Mammary epithelial cell (primary cell): ENCODE measurements around the gene NCOR1.
"Not testable (repeated sequence)": the region's sequence is repeated elsewhere in the genome, so short reads cannot be mapped to it uniquely, and the experiment has no call there.

Experiments used
- EZH2 ChIP-seq: IDR thresholded peaks from 2 replicates; pipeline ENCODE4 v1.6.1; 2012; ENCODE audit warnings: low read length, inconsistent platforms, borderline replicate concordance
- TF ChIP-seq, protein P1 (sequence below), 2 donors: IDR thresholded peaks in 1 of 2; conservative IDR thresholded peaks in 1 of 2; 2 replicates each; pipeline ENCODE4 v1.5.1; 2011 to 2012; ENCODE audit warnings: inconsistent platforms in 2 of 2, low read length in 2 of 2, mild to moderate bottlenecking in 2 of 2, control low read depth in 1 of 2, low read depth in 1 of 2; ENCODE audit not compliant: insufficient read depth in 1 of 2; ENCODE audit errors: extremely low read depth in 1 of 2

DNA sequence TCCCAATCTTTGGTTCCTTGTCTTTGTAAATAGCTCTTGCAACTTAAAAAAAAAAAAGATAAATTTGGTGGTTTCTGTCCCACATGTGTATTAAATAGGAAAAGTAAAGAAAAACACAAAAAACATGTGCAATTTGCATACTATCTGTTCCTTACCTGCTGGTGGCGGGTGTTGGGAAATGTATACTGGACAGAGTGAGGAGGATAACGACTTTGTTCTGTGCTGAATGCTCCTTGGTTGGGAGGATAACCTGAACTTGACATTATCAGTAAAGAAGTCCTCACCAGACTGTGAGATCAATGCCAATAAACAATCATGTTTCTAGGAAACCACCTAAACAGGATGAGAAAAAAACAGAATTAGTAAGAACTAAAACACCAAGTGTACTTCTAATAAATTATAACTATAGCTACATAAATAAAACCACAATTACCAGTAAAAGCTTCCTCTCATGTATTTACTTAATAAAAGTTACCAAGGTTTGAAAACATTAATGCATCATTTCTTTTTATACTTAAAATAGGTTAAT lies 21.0 kb downstream of the NCOR1 start:
- TF ChIP-seq, protein P1, sequence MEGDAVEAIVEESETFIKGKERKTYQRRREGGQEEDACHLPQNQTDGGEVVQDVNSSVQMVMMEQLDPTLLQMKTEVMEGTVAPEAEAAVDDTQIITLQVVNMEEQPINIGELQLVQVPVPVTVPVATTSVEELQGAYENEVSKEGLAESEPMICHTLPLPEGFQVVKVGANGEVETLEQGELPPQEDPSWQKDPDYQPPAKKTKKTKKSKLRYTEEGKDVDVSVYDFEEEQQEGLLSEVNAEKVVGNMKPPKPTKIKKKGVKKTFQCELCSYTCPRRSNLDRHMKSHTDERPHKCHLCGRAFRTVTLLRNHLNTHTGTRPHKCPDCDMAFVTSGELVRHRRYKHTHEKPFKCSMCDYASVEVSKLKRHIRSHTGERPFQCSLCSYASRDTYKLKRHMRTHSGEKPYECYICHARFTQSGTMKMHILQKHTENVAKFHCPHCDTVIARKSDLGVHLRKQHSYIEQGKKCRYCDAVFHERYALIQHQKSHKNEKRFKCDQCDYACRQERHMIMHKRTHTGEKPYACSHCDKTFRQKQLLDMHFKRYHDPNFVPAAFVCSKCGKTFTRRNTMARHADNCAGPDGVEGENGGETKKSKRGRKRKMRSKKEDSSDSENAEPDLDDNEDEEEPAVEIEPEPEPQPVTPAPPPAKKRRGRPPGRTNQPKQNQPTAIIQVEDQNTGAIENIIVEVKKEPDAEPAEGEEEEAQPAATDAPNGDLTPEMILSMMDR (conservative IDR thresholded peaks at IDR 0.05 in 1 of 2, IDR thresholded peaks at IDR 0.05 in 1 of 2; ENCODE audit: extremely low read depth in 1 of 2, insufficient read depth in 1 of 2, low read depth in 1 of 2, low read length in 2 of 2): not testable (repeated sequence)
- TF ChIP-seq EZH2: not testable (repeated sequence)
